ENCODE measurements around the gene NKD2.

NKD2 gene

GRCh38 chr5:1043327-1043726 lies 34.7 kb downstream of the NKD2 start:
- DNase-seq (ENCODE audit: low read depth in 2 of 2), result no peak

- no peak for DNase-seq (ENCODE audit: low read depth in 2 of 2)
Measured at GRCh38 chr5:1044117-1044516, 35.5 kb downstream of the NKD2 start.

- no peak for DNase-seq (ENCODE audit: low read depth in 2 of 2)
Measured at GRCh38 chr5:1045960-1046560, 37.5 kb downstream of the NKD2 start.

GRCh38 chr5:1047332-1047965 lies 38.8 kb downstream of the NKD2 start:
- no peak for DNase-seq (ENCODE audit: low read depth in 2 of 2)

- no peak for DNase-seq (ENCODE audit: low read depth in 2 of 2)
Measured at GRCh38 chr5:1048162-1048721, 39.6 kb downstream of the NKD2 start.

GRCh38 chr5:1048861-1049838 lies 40.5 kb downstream of the NKD2 start:
- DNase-seq (ENCODE audit: low read depth in 2 of 2), result no peak

GRCh38 chr5:1050423-1051365 lies 42.1 kb downstream of the NKD2 start:
- no peak for DNase-seq (ENCODE audit: low read depth in 2 of 2)

GRCh38 chr5:1051366-1051720 lies 42.7 kb downstream of the NKD2 start:
- no peak for DNase-seq (ENCODE audit: low read depth in 2 of 2)

GRCh38 chr5:1052076-1052475 lies 43.5 kb downstream of the NKD2 start:
- no peak for DNase-seq (ENCODE audit: low read depth in 2 of 2)

GRCh38 chr5:1052641-1053390 lies 44.2 kb downstream of the NKD2 start:
- no peak for DNase-seq (ENCODE audit: low read depth in 2 of 2)

GRCh38 chr5:1053391-1054017 lies 44.9 kb downstream of the NKD2 start:
- no peak for DNase-seq (ENCODE audit: low read depth in 2 of 2)

GRCh38 chr5:1054018-1054798 lies 45.6 kb downstream of the NKD2 start:
- no peak for DNase-seq (ENCODE audit: low read depth in 2 of 2)

- no peak for DNase-seq (ENCODE audit: low read depth in 2 of 2)
Measured at GRCh38 chr5:1054799-1055775, 46.5 kb downstream of the NKD2 start.

- DNase-seq (ENCODE audit: low read depth in 2 of 2), result no peak
Measured at GRCh38 chr5:1055896-1056610, 47.5 kb downstream of the NKD2 start.

- DNase-seq (ENCODE audit: low read depth in 2 of 2), result no peak
Measured at GRCh38 chr5:1056611-1057484, 48.2 kb downstream of the NKD2 start.

- no peak for DNase-seq (ENCODE audit: low read depth in 2 of 2)
Measured at GRCh38 chr5:1057485-1058082, 49.0 kb downstream of the NKD2 start.

Data from stimulated activated CD8-positive, alpha-beta memory T cell treated with anti-CD3 and anti-CD28 coated beads, Interleukin-2, amount 100 ng/mL, for 1 hour (primary cell).